Smooth muscle cell (in vitro differentiated cells): ENCODE measurements around the gene ZYX. TPM values are rescaled to one million over a fixed set of nuclear protein-coding genes. Genes with fewer than 3 reads are reported as not detected.
"Not testable (repeated sequence)": the region's sequence is repeated elsewhere in the genome, so short reads cannot be mapped to it uniquely, and the experiment has no call there.

Experiments
- DNase-seq: peaks from one replicate; lab custom pipeline; 2025; ENCODE audit not compliant: unreplicated experiment; lab: John Stamatoyannopoulos, UW
- H2AFZ ChIP-seq: fragments of 200-600 bp; sonication (generic); 2 replicates; pipeline ENCODE4 v1.6.0; 2016; ENCODE audit warnings: antibody characterized with exemption, low read depth, mild to moderate bottlenecking
- H3F3A ChIP-seq: fragments of 200-600 bp; sonication (generic); 2 replicates; pipeline ENCODE4 v1.6.0; 2017; ENCODE audit warnings: antibody characterized with exemption, low read depth
- H3K27ac ChIP-seq: fragments of 200-600 bp; sonication (generic); 2 replicates; pipeline ENCODE4 v1.5.1; 2016; ENCODE audit warnings: low read depth, mild to moderate bottlenecking
- H3K27me3 ChIP-seq: fragments of 200-600 bp; sonication (generic); 2 replicates; pipeline ENCODE4 v1.6.1; 2016; ENCODE audit warnings: low read depth, mild to moderate bottlenecking
- H3K36me3 ChIP-seq: fragments of 200-600 bp; sonication (generic); 2 replicates; pipeline ENCODE4 v1.5.1; 2016; ENCODE audit warnings: low read depth
- H3K4me1 ChIP-seq: fragments of 200-600 bp; sonication (generic); 2 replicates; pipeline ENCODE4 v1.5.1; 2016; ENCODE audit warnings: low read depth
- H3K4me2 ChIP-seq: fragments of 200-600 bp; sonication (generic); 2 replicates; pipeline ENCODE4 v1.6.0; 2016; ENCODE audit warnings: mild to moderate bottlenecking
- H3K4me3 ChIP-seq: fragments of 200-600 bp; sonication (generic); 2 replicates; pipeline ENCODE4 v1.5.1; 2016; ENCODE audit warnings: mild to moderate bottlenecking
- H3K79me2 ChIP-seq: fragments of 200-600 bp; sonication (generic); 2 replicates; pipeline ENCODE4 v1.6.0; 2016; ENCODE audit warnings: low read depth, mild to moderate bottlenecking
- H3K9ac ChIP-seq: fragments of 200-600 bp; sonication (generic); 2 replicates; pipeline ENCODE4 v1.6.0; 2016; ENCODE audit warnings: low read depth
- H3K9me3 ChIP-seq: fragments of 200-600 bp; sonication (generic); replicated peaks from 2 replicates; pipeline ENCODE4 v1.5.1; 2016; ENCODE audit warnings: low read depth
- H4K20me1 ChIP-seq: fragments of 200-600 bp; sonication (generic); 2 replicates; pipeline ENCODE4 v1.6.0; 2016; ENCODE audit warnings: low read depth
- CTCF ChIP-seq: fragments of 200-600 bp; sonication (generic); IDR thresholded peaks from 2 replicates; pipeline ENCODE4 v1.5.1; 2017; ENCODE audit warnings: borderline replicate concordance, mild to moderate bottlenecking, antibody characterized with exemption; ENCODE audit not compliant: insufficient read depth, poor library complexity, severe bottlenecking
- WGBS: methylation state at CpG from one replicate; pipeline ENCODE4 v1.1.7; 2016; ENCODE audit warnings: low lambda C conversion rate; 5-methylcytosine and 5-hydroxymethylcytosine counted together
- polyA plus RNA-seq: library from polyadenylated mRNA; unstranded; fragments of >200 nt; fragmentation: Nextera tagmentation; extraction: Ambion mirVana; gene quantifications from 2 replicates; pipeline ENCODE4 v1.2.1, GENCODE V29; 2016
- total RNA-seq: library from RNA; depleted of rRNA; stranded (reverse); fragments of >200 nt; gene quantifications from 2 replicates; pipeline ENCODE4 v1.2.3, GENCODE V29; 2014

ZYX gene
- total and polyA plus RNA-seq, 2 experiments from 2014 or later: 71.1 to 322 TPM

GRCh38 chr7:143398616-143399015, 17.5 kb downstream of the ZYX start:
- Histone ChIP-seq H3K79me2 (no peaks in the 10 kb centered on the region), H3F3A (peaks cover 2% of the 10 kb centered on the region), H3K27ac (no peak overlapping the region), H3K4me1 (no peaks in the 10 kb centered on the region), H3K27me3 (no peaks in the 10 kb centered on the region), H2AFZ (no peak overlapping the region), H3K4me2 (no peak overlapping the region), H3K9ac (no peak overlapping the region), H4K20me1 (peaks cover 6% of the 10 kb centered on the region), H3K9me3 (no peaks in the 10 kb centered on the region), H3K4me3 (no peak overlapping the region), H3K36me3 (no peaks in the 10 kb centered on the region)
- no peak for DNase-seq
- WGBS: 98% methylated on average over 14 of the region's 14 CpGs
- TF ChIP-seq CTCF: no peak

DNA sequence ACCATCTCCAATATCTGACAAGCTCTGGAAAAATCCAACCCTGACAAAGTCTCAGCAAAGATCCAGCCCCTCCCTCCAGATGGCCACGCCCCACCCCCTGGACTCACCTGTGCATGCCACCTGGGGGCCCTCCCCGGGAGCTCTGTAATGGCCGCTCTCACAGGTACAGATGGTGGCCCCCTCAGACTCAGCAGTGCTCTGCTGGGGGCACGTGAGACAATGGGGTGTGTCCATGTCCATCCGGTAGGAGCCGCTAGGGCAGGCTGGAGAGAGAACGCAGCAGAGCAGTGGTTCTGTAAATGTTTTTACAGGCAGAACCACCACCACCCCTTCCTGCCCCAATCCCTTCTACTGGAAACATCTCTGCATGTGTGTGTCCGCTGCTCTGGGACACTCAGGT, 18.0 kb downstream of the ZYX start:
- Histone ChIP-seq H3K79me2 (no peaks in the 10 kb centered on the region), H3K4me3 (no peak overlapping the region), H3K9me3 (no peaks in the 10 kb centered on the region), H3K4me2 (no peak overlapping the region), H3K27ac (no peak overlapping the region), H3K9ac (no peak overlapping the region), H2AFZ (no peak overlapping the region), H3F3A (no peaks in the 10 kb centered on the region), H4K20me1 (peaks cover under 1% of the 10 kb centered on the region), H3K36me3 (no peaks in the 10 kb centered on the region), H3K4me1 (no peaks in the 10 kb centered on the region), H3K27me3 (no peaks in the 10 kb centered on the region)
- no peak for DNase-seq
- TF ChIP-seq CTCF: no peak
- WGBS: 97% methylated on average over 8 of the region's 8 CpGs

- TF ChIP-seq CTCF: no peak
- Histone ChIP-seq H3K4me3 (no peak overlapping the region), H3K4me1 (no peaks in the 10 kb centered on the region), H3K27me3 (no peaks in the 10 kb centered on the region), H3K79me2 (no peaks in the 10 kb centered on the region), H4K20me1 (no peaks in the 10 kb centered on the region), H3K36me3 (no peaks in the 10 kb centered on the region), H3K9ac (no peak overlapping the region), H3K27ac (no peak overlapping the region), H2AFZ (no peak overlapping the region), H3K9me3 (no peaks in the 10 kb centered on the region), H3F3A (no peaks in the 10 kb centered on the region), H3K4me2 (no peak overlapping the region)
- DNase-seq: no peak
- WGBS: 97% methylated on average over 20 of the region's 20 CpGs
Observed at GRCh38 chr7:143399642-143400041, 18.5 kb downstream of the ZYX start.

DNA sequence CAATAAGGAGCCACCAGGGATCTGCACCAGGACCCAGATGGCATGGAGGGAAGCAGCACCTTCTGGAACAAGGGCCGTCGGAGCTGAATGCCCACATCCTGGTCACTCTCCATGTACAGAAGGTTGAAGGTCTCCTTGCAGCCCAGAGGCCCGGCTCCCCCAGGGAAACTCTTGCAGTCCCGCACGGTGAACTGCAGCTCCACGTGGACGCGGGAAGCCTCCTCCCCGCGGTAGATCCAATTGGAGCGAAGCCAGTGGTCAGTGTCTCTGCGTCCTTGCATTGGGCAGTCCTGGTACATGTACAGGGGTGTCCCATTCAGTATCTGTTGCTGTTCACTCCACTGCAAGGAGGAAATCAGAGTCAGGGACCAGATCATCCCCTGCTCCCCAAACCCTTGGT, 20.1 kb downstream of the ZYX start:
- Histone ChIP-seq H3K4me2 (no peak overlapping the region), H4K20me1 (no peaks in the 10 kb centered on the region), H3K9ac (no peak overlapping the region), H2AFZ (no peak overlapping the region), H3K4me3 (no peak overlapping the region), H3K4me1 (no peaks in the 10 kb centered on the region), H3K27ac (no peak overlapping the region), H3K27me3 (no peaks in the 10 kb centered on the region), H3K9me3 (no peaks in the 10 kb centered on the region), H3K36me3 (no peaks in the 10 kb centered on the region), H3F3A (no peaks in the 10 kb centered on the region), H3K79me2 (no peaks in the 10 kb centered on the region)
- WGBS: 98% methylated on average over 12 of the region's 12 CpGs
- no peak for DNase-seq
- no peak for TF ChIP-seq CTCF

DNA sequence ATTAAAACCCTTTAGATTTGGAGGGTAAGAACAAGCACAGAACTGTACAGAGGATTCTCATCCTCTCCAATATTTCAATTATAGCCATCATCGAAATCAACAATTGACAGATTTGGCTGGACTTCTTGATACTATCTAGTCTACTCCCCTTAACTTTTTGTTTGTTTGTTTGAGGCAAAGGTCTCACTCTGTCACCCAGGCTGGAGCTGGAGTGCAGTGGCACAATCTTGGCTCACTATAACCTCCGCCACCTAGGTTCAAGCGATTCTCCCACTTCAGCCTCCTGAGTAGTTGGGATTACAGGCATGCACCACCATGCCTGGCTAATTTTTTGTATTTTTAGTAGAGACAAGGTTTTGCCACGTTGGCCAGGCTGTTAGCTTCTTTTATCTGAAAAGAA, 21.1 kb downstream of the ZYX start:
- not testable (repeated sequence) for H3K27me3 ChIP-seq, H3K4me3 ChIP-seq, H3K79me2 ChIP-seq, H3K36me3 ChIP-seq, DNase-seq, H3K27ac ChIP-seq, H3F3A ChIP-seq, H3K4me2 ChIP-seq, H2AFZ ChIP-seq, H4K20me1 ChIP-seq, H3K9ac ChIP-seq, H3K4me1 ChIP-seq, H3K9me3 ChIP-seq
- 97% methylated on average over 4 of the region's 4 CpGs for WGBS
